ENCODE results near the gene ZKSCAN5.

Gene ZKSCAN5

GRCh38 chr7:99469381-99470065, 34.9 kb upstream of the ZKSCAN5 start:
- Histone ChIP-seq H3K4me1 (ENCODE audit: control insufficient read depth, insufficient read depth, low read length) (peaks cover 16% of the 10 kb centered on the region), H3K4me3 (ENCODE audit: low read length) (no peak overlapping the region), H3K27me3 (replicated peaks; ENCODE audit: control insufficient read depth, insufficient read depth, low read length) (no peaks in the 10 kb centered on the region), H3K9me3 (ENCODE audit: control insufficient read depth, low read length) (no peaks in the 10 kb centered on the region), H3K9ac (ENCODE audit: low read length) (no peak overlapping the region), H3K36me3 (ENCODE audit: control insufficient read depth, insufficient read depth, low read length, severe bottlenecking) (no peaks in the 10 kb centered on the region)
- no peak for DNase-seq (ENCODE audit: low read depth)

DNA sequence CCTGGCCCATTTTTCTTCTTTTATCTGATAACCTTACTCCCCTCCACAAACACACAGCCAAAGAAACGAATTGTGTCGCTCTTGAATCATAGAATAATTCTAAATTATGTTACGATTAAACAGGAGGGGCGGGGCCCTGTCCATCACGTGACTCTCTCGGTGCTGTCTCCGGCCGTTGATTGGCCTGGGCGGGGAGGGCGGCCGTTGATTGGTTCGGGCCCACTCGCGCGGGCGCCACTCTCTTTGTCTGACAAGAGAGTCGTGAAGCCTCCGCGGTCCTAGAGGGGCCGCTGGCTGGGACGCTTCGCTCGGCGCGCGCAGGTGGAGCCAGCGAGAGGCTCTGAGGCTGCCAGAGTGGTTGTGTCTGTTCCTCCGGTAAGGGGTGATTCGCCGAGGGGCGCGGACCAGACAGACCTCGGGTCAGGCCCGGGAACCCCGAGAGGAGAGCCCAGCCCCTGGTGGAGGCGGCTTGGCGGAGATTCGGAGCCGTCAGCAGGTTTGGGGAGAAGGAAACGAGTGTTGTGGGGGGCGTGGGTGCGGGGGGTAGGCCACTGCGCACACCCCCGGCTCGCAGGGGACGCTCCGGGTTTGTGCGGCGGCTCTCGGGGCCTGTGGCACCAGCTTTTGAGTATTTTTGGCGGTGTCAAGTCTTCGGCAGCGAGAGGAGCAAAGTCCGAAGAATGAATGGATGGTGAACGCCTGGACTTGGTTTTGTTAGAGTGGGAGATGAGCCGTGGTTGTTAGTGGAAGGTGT, 31.7 kb upstream of the ZKSCAN5 start, which contains the start of gene ZNF789:
TSS of gene ZNF789 (plus strand) at position 330 of the 754 bp plus-strand sequence. CDS start 3,567 bp downstream, outside the sequence.
- DNase-seq (ENCODE audit: low read depth), result peak; percentile 99
- H3K27me3 ChIP-seq (replicated peaks; ENCODE audit: control insufficient read depth, insufficient read depth, low read length), result no peaks in the 10 kb centered on the region
- peaks cover 5% of the 10 kb centered on the region for H3K4me1 ChIP-seq (ENCODE audit: control insufficient read depth, insufficient read depth, low read length)
- H3K9ac ChIP-seq (ENCODE audit: low read length), result peak within 1 kb of the TSS; percentile 91
- H3K36me3 ChIP-seq (ENCODE audit: control insufficient read depth, insufficient read depth, low read length, severe bottlenecking), result peaks cover 8% of the 10 kb centered on the region
- H3K4me3 ChIP-seq (ENCODE audit: low read length), result peak within 1 kb of the TSS; percentile 93
- H3K9me3 ChIP-seq (ENCODE audit: control insufficient read depth, low read length), result no peaks in the 10 kb centered on the region

GRCh38 chr7:99473315-99473596, 31.2 kb upstream of the ZKSCAN5 start:
- H3K9ac ChIP-seq (ENCODE audit: low read length), result peak overlapping the region; percentile 91
- DNase-seq (ENCODE audit: low read depth), result peak; percentile 73
- no peaks in the 10 kb centered on the region for H3K9me3 ChIP-seq (ENCODE audit: control insufficient read depth, low read length)
- H3K4me3 ChIP-seq (ENCODE audit: low read length), result peak overlapping the region; percentile 93
- peaks cover 10% of the 10 kb centered on the region for H3K36me3 ChIP-seq (ENCODE audit: control insufficient read depth, insufficient read depth, low read length, severe bottlenecking)
- no peaks in the 10 kb centered on the region for H3K27me3 ChIP-seq (replicated peaks; ENCODE audit: control insufficient read depth, insufficient read depth, low read length)
- H3K4me1 ChIP-seq (ENCODE audit: control insufficient read depth, insufficient read depth, low read length), result peaks cover 5% of the 10 kb centered on the region

GRCh38 chr7:99476107-99476506, 28.4 kb upstream of the ZKSCAN5 start:
- no peaks in the 10 kb centered on the region for H3K27me3 ChIP-seq (replicated peaks; ENCODE audit: control insufficient read depth, insufficient read depth, low read length)
- H3K4me3 ChIP-seq (ENCODE audit: low read length), result no peak overlapping the region
- no peak overlapping the region for H3K9ac ChIP-seq (ENCODE audit: low read length)
- peaks cover 20% of the 10 kb centered on the region for H3K36me3 ChIP-seq (ENCODE audit: control insufficient read depth, insufficient read depth, low read length, severe bottlenecking)
- no peaks in the 10 kb centered on the region for H3K9me3 ChIP-seq (ENCODE audit: control insufficient read depth, low read length)
- DNase-seq (ENCODE audit: low read depth), result no peak
- peaks cover 9% of the 10 kb centered on the region for H3K4me1 ChIP-seq (ENCODE audit: control insufficient read depth, insufficient read depth, low read length)

GRCh38 chr7:99478464-99479440, 25.7 kb upstream of the ZKSCAN5 start:
- H3K36me3 ChIP-seq (ENCODE audit: control insufficient read depth, insufficient read depth, low read length, severe bottlenecking), result peaks cover 29% of the 10 kb centered on the region
- no peak for DNase-seq (ENCODE audit: low read depth)

GRCh38 chr7:99485094-99485493, 19.4 kb upstream of the ZKSCAN5 start:
- no peak overlapping the region for H3K9ac ChIP-seq (ENCODE audit: low read length)
- peaks cover 34% of the 10 kb centered on the region for H3K36me3 ChIP-seq (ENCODE audit: control insufficient read depth, insufficient read depth, low read length, severe bottlenecking)
- no peaks in the 10 kb centered on the region for H3K9me3 ChIP-seq (ENCODE audit: control insufficient read depth, low read length)
- no peak overlapping the region for H3K4me3 ChIP-seq (ENCODE audit: low read length)
- H3K27me3 ChIP-seq (replicated peaks; ENCODE audit: control insufficient read depth, insufficient read depth, low read length), result no peaks in the 10 kb centered on the region
- DNase-seq (ENCODE audit: low read depth), result no peak
- H3K4me1 ChIP-seq (ENCODE audit: control insufficient read depth, insufficient read depth, low read length), result no peaks in the 10 kb centered on the region

More at GRCh38 chr7:99478464-99479440, 25.7 kb upstream of the ZKSCAN5 start:
- Histone ChIP-seq H3K4me1 (ENCODE audit: control insufficient read depth, insufficient read depth, low read length) (peaks cover 6% of the 10 kb centered on the region), H3K27me3 (replicated peaks; ENCODE audit: control insufficient read depth, insufficient read depth, low read length) (no peaks in the 10 kb centered on the region), H3K9me3 (ENCODE audit: control insufficient read depth, low read length) (no peaks in the 10 kb centered on the region), H3K9ac (ENCODE audit: low read length) (no peak overlapping the region), H3K4me3 (ENCODE audit: low read length) (no peak overlapping the region)

GRCh38 chr7:99489235-99489634, 15.2 kb upstream of the ZKSCAN5 start:
- Histone ChIP-seq H3K9me3 (ENCODE audit: control insufficient read depth, low read length) (peaks cover 16% of the 10 kb centered on the region), H3K27me3 (replicated peaks; ENCODE audit: control insufficient read depth, insufficient read depth, low read length) (no peaks in the 10 kb centered on the region), H3K36me3 (ENCODE audit: control insufficient read depth, insufficient read depth, low read length, severe bottlenecking) (peaks cover 38% of the 10 kb centered on the region), H3K4me1 (ENCODE audit: control insufficient read depth, insufficient read depth, low read length) (no peaks in the 10 kb centered on the region), H3K9ac (ENCODE audit: low read length) (no peak overlapping the region), H3K4me3 (ENCODE audit: low read length) (no peak overlapping the region)
- no peak for DNase-seq (ENCODE audit: low read depth)

GRCh38 chr7:99490878-99491277, 13.6 kb upstream of the ZKSCAN5 start:
- no peak for DNase-seq (ENCODE audit: low read depth)
- Histone ChIP-seq H3K9ac (ENCODE audit: low read length) (no peak overlapping the region), H3K36me3 (ENCODE audit: control insufficient read depth, insufficient read depth, low read length, severe bottlenecking) (peaks cover 42% of the 10 kb centered on the region), H3K27me3 (replicated peaks; ENCODE audit: control insufficient read depth, insufficient read depth, low read length) (no peaks in the 10 kb centered on the region), H3K4me3 (ENCODE audit: low read length) (no peak overlapping the region), H3K9me3 (ENCODE audit: control insufficient read depth, low read length) (peaks cover 22% of the 10 kb centered on the region), H3K4me1 (ENCODE audit: control insufficient read depth, insufficient read depth, low read length) (no peaks in the 10 kb centered on the region)

- no peaks in the 10 kb centered on the region for H3K27me3 ChIP-seq (replicated peaks; ENCODE audit: control insufficient read depth, insufficient read depth, low read length)
- no peak overlapping the region for H3K9ac ChIP-seq (ENCODE audit: low read length)
- H3K4me1 ChIP-seq (ENCODE audit: control insufficient read depth, insufficient read depth, low read length), result peaks cover 14% of the 10 kb centered on the region
- DNase-seq (ENCODE audit: low read depth), result no peak
- H3K4me3 ChIP-seq (ENCODE audit: low read length), result peak overlapping the region; percentile 47
- peaks cover 38% of the 10 kb centered on the region for H3K36me3 ChIP-seq (ENCODE audit: control insufficient read depth, insufficient read depth, low read length, severe bottlenecking)
- H3K9me3 ChIP-seq (ENCODE audit: control insufficient read depth, low read length), result peaks cover 22% of the 10 kb centered on the region
Measured at GRCh38 chr7:99493823-99494222, 10.6 kb upstream of the ZKSCAN5 start.

- no peak for DNase-seq (ENCODE audit: low read depth)
- Histone ChIP-seq H3K4me1 (ENCODE audit: control insufficient read depth, insufficient read depth, low read length) (peaks cover 21% of the 10 kb centered on the region), H3K36me3 (ENCODE audit: control insufficient read depth, insufficient read depth, low read length, severe bottlenecking) (peaks cover 24% of the 10 kb centered on the region), H3K27me3 (replicated peaks; ENCODE audit: control insufficient read depth, insufficient read depth, low read length) (no peaks in the 10 kb centered on the region), H3K9me3 (ENCODE audit: control insufficient read depth, low read length) (peaks cover 19% of the 10 kb centered on the region), H3K4me3 (ENCODE audit: low read length) (peak overlapping the region; percentile 100), H3K9ac (ENCODE audit: low read length) (peak overlapping the region; percentile 97)
Measured at GRCh38 chr7:99497766-99498545, 6.5 kb upstream of the ZKSCAN5 start.
